Measurements from ENCODE around the gene IGIP. TPM values are rescaled to one million over a fixed set of nuclear protein-coding genes. Genes with fewer than 3 reads are reported as not detected.

Gene IGIP
- total RNA-seq, 1 experiment from 2014 or later: 4.7 TPM

DNA sequence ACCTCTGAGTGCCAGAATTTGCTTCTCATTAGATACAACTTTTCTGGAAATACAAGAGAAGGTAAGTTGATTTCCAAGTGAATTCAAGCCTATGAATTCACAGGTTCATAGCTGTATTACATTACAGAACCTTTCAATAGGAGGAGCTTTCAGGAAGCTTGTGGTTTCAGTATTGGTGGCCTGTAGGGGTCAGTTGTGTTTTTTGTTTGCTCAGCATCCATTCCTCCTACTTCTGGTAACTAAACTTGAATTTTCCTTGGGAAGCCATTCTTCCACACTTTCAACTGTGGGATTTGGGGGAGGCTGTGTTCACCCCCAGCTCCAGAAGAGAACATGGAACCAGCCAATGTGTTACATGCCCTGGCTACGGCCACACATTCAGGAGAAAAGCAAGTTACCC, 43.7 kb downstream of the IGIP start:
- H3K27ac ChIP-seq: no peak overlapping the region
- no peaks in the 10 kb centered on the region for H3K9me3 ChIP-seq (replicated peaks)
- no peak for DNase-seq (ENCODE audit: low read depth in 1 of 2, low spot score in 2 of 2)
- H3K36me3 ChIP-seq: no peaks in the 10 kb centered on the region
- H3K4me1 ChIP-seq (replicated peaks): peaks cover under 1% of the 10 kb centered on the region
- no peaks in the 10 kb centered on the region for H3K27me3 ChIP-seq (replicated peaks)
- no peak overlapping the region for H3K4me3 ChIP-seq

DNA sequence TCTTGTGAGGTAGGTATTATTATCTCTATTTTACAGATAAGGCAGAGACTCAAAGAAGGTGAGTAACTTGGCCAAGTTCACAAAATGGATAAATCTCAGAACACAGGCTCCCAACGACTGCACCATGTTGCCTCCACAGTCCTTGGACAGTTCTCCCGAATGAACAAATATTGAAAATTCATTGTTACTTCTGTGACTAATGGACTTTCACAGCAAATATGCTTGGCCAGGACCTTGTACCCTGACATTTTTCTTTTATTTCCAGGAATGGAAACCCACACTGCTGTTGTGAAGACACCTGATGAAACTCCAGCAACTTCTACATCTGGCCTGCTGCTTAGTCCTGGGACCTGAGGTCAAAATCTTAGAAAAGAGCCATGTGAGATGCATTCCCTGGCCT, 46.7 kb downstream of the IGIP start:
- Histone ChIP-seq H3K36me3 (no peaks in the 10 kb centered on the region; the same call in 1 of the 2 replicates), H3K4me3 (no peak overlapping the region), H3K27me3 (replicated peaks) (no peaks in the 10 kb centered on the region), H3K9me3 (replicated peaks) (no peaks in the 10 kb centered on the region), H3K4me1 (replicated peaks) (peaks cover 12% of the 10 kb centered on the region), H3K27ac (no peak overlapping the region)
- no peak for DNase-seq (ENCODE audit: low read depth in 1 of 2, low spot score in 2 of 2)

DNA sequence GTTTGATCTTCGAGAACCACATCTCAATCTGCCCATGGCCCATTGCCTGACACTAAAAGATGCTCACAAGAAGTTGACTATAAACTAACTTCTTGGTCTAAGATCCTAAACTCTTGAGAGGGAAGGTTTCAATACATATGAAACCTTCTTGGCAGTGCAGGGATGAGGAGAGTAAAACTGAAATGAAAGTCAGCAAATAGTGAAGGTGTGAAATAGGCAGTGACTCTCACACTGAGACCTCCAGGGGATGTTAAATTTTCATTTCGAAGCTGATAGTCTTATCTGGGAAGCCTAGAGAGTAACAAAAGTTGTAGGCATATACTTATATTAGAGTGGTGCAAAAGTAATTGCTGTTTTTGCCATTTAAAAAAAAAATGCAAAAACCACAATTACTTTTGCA, 48.3 kb downstream of the IGIP start:
- H3K36me3 ChIP-seq: no peaks in the 10 kb centered on the region; the same call in 1 of the 2 replicates
- no peak overlapping the region for H3K4me3 ChIP-seq
- no peaks in the 10 kb centered on the region for H3K27me3 ChIP-seq (replicated peaks)
- no peaks in the 10 kb centered on the region for H3K9me3 ChIP-seq (replicated peaks)
- peaks cover 12% of the 10 kb centered on the region for H3K4me1 ChIP-seq (replicated peaks)
- DNase-seq (ENCODE audit: low read depth in 1 of 2, low spot score in 2 of 2): no peak
- no peak overlapping the region for H3K27ac ChIP-seq

DNA sequence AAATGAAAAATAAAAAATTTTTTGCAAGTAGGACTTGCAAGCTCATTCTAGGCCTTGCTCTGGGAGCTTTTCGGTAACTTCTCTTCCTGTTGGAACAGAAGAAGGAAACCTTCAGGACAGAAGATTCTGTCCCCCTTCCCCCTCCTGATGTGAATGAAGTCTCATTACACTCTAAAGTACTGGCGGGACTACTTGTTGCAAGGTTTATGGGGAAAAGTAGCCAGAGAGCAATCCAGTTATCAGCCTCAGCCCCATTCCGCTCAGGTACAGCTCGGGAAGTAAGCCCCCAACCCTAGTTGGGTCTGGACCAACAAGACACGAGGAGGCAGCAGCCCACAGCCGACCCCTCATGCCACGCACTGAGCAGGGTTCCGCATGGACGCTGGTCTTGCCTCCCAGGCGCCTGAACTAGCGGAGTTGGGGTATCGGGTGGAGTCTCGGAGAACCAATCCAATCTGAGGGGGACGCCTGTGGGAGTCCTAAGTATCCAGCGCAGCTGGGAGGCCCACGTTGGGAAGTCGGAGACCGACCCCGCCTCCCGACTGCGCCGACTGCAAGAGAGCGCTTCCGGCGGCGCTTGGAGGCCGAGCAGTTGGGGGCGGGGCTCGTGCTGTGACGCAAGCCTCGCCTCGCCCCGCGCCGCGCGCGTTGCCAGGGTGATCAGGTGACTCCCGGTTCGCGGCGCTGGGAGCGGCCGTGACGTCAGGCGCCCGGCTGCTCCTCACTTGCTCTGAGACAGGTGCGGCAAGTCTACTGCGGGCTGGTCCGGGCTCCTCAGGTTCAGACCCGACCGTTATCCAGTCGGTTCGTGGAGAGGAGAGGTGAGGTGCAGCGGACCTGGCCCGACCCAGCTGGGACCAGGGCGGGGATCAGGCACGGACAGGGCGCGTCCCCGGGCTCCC, 49.0 kb downstream of the IGIP start, which contains the start of gene CYSTM1:
Gene CYSTM1, plus strand, starts transcription at position 724 of the 902 bp plus-strand sequence. CDS start 19,278 bp downstream, outside the sequence.
- H3K9me3 ChIP-seq (replicated peaks): no peaks in the 10 kb centered on the region
- no peaks in the 10 kb centered on the region; the same call in 1 of the 2 replicates for H3K36me3 ChIP-seq
- DNase-seq (ENCODE audit: low read depth in 1 of 2, low spot score in 2 of 2): peak; percentile 92 to 95
- H3K27ac ChIP-seq: peak within 1 kb of the TSS; percentile 39
- peaks cover 12% of the 10 kb centered on the region for H3K4me1 ChIP-seq (replicated peaks)
- peak within 1 kb of the TSS; percentile 64 for H3K4me3 ChIP-seq
- no peaks in the 10 kb centered on the region for H3K27me3 ChIP-seq (replicated peaks)

DNA sequence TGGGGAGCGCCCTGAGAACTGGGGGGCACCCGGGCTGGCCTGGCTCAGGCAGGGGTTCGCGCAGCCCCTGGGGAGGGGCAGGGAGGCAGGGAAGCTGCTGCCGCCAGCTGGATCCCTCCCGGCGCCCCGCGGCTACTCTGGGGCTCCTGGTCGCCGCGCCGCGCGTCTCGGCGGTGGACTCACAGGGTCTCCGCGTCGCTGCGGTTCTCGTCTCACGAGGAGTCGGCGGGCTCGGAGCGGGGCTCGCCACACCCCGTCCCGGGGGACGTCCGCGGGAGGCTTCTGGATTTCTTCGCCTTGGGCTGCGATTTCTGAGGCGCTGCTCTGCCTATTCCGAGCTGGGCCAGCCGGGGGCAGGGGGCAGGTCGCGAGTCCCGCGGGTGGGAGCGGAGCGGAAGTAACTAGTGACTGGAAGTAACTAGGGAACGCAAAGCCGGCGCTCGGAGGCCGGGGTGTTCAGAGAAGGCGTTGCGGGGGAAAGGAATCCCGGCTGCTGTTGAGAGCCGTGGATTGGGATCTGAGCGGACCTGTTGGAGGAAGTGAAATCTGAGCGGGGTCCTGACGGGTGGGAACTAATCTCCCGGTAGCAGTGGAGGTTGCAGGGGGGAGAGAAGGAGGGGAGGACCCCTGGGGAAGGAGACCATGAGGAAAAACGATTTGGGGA, 49.8 kb downstream of the IGIP start:
- no peaks in the 10 kb centered on the region; the same call in 1 of the 2 replicates for H3K36me3 ChIP-seq
- no peaks in the 10 kb centered on the region for H3K27me3 ChIP-seq (replicated peaks)
- peak overlapping the region; percentile 39 for H3K27ac ChIP-seq
- peak; percentile 83 to 89 for DNase-seq (ENCODE audit: low read depth in 1 of 2, low spot score in 2 of 2)
- H3K4me3 ChIP-seq: peak overlapping the region; percentile 64
- H3K4me1 ChIP-seq (replicated peaks): peaks cover 12% of the 10 kb centered on the region
- no peaks in the 10 kb centered on the region for H3K9me3 ChIP-seq (replicated peaks)

DNA sequence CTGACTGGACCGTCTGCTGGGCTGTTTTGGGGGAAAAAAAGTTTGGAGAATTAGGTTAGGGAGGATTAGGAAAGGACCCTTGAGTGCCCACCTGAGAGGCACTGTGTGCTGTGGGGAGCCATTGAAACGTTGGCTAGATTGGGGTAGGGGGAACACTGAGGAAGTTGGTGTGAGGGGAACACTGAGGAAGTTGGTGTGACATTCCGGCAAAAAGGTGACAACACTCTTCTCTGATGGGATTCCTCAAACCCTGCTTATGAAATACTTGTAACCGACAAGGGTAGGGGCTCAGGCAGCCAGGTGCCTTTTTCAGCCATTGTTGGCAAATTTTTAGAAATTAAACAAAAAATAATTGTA, 50.3 kb downstream of the IGIP start:
- DNase-seq (ENCODE audit: low read depth in 1 of 2, low spot score in 2 of 2): no peak
- peak overlapping the region; percentile 39 for H3K27ac ChIP-seq
- peak overlapping the region; percentile 64 for H3K4me3 ChIP-seq
- H3K4me1 ChIP-seq (replicated peaks): peaks cover 12% of the 10 kb centered on the region
- H3K27me3 ChIP-seq (replicated peaks): no peaks in the 10 kb centered on the region
- no peaks in the 10 kb centered on the region for H3K9me3 ChIP-seq (replicated peaks)
- H3K36me3 ChIP-seq: no peaks in the 10 kb centered on the region; the same call in 1 of the 2 replicates

DNA sequence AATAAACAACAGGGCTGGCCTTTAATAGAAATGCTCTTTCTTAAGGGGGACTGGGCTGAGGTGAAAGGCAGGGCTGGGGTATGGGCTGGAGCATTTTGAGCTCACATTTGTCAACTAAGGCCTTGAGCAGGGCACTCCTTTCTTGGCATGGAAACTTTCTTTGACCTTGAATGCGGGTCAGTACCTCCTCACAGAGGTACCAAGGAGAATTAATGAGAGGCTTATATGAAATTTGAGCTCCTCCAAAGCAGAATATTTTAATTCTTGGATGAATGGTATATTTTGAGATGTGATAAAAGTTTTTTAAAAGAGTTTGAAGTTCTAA, 52.3 kb downstream of the IGIP start:
- Histone ChIP-seq H3K27me3 (replicated peaks) (no peaks in the 10 kb centered on the region), H3K4me3 (no peak overlapping the region), H3K4me1 (replicated peaks) (peaks cover 14% of the 10 kb centered on the region), H3K36me3 (no peaks in the 10 kb centered on the region; the same call in 1 of the 2 replicates), H3K27ac (no peak overlapping the region), H3K9me3 (replicated peaks) (no peaks in the 10 kb centered on the region)
- no peak for DNase-seq (ENCODE audit: low read depth in 1 of 2, low spot score in 2 of 2)

DNA sequence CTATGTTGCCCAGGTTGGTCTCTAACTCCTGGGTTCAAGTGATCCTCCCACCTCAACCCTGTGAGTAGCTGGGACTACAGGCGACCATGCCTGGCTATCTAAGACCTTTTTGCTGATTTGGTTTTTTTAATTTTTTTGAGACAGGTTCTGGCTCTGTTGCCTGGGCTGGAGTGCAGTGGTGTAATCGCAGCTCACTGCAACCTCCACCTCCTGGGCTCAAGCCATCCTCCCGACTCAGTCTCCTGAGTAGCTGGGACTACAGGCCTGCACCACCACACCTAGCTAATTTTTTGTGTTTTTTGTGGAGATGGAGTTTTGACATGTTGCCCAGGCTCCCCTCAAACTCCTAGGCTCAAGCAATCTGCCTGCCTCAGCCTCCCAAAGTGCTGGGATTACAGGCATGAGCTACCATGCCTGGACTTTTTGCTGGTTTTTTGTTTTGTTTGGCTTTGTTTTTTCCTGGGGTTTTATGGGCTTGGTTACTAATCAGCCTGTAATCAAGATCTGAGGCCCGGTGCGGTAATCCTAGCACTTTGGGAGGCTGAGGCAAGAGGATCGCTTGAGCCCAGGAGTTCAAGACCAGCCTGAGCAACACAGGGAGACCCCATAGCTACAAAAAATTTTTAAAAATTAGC, 52.9 kb downstream of the IGIP start:
- DNase-seq (ENCODE audit: low read depth in 1 of 2, low spot score in 2 of 2): no peak
- no peak overlapping the region for H3K27ac ChIP-seq

More for the DNA sequence above, 52.9 kb downstream of the IGIP start:
- H3K36me3 ChIP-seq: no peaks in the 10 kb centered on the region; the same call in 1 of the 2 replicates
- peaks cover 14% of the 10 kb centered on the region for H3K4me1 ChIP-seq (replicated peaks)
- no peaks in the 10 kb centered on the region for H3K9me3 ChIP-seq (replicated peaks)
- no peaks in the 10 kb centered on the region for H3K27me3 ChIP-seq (replicated peaks)
- H3K4me3 ChIP-seq: no peak overlapping the region

Other genes starting within 250 kb of the IGIP start
- gene NRG2, start 82.6 kb upstream of the IGIP start, total RNA-seq (2014; rRNA removed; shearing (Covaris generic)): not detected in 2 replicates
- 13.3 and 16.7 TPM in 2 replicates for gene PURA, start 11.8 kb upstream of the IGIP start, total RNA-seq (2014; rRNA removed; shearing (Covaris generic))
- 12.6 and 17.5 TPM in 2 replicates for gene CYSTM1, start 49.3 kb downstream of the IGIP start, total RNA-seq (2014; rRNA removed; shearing (Covaris generic))
- 200 and 218 TPM in 2 replicates for gene PFDN1, start 177.2 kb downstream of the IGIP start, total RNA-seq (2014; rRNA removed; shearing (Covaris generic))
- gene HBEGF, start 220.7 kb downstream of the IGIP start, total RNA-seq (2014; rRNA removed; shearing (Covaris generic)): 44.2 and 46.9 TPM in 2 replicates
- gene SLC4A9, start 234.3 kb downstream of the IGIP start, total RNA-seq (2014; rRNA removed; shearing (Covaris generic)): not detected in 2 replicates